Measurements from ENCODE around the gene REELD1.

The REELD1 gene

DNA sequence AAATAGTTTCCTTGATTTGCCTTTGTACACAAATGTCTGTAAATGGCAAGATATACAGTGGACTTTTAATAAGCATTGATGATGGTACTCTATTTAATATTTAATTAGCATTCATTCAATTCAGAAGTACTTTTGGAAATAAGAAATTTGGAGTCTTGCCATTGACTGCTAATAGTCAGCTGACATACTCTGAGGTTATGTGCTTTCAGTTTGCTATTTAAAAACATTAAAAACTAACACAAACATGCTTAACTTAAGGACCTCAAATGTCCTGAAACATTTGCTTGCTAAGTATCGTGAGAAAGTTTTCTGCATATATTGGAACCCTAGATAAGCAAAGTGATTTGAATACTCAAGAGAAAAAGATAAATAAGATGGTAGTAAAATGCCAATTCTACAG lies 64.6 kb downstream of the REELD1 start:
- ChIA-PET CTCF (no interaction called here), POLR2A (no interaction called here)
- H3K27ac ChIP-seq (ENCODE audit: extremely low read depth, low read depth, low read length) = no peak overlapping the region
- no peak overlapping the region for H3K4me3 ChIP-seq (ENCODE audit: low read depth, low read length)
- TF ChIP-seq GLIS2 (tag by site-specific recombination; IDR thresholded peaks at IDR 0.05) (no peak), ZNF521 (tag by site-specific recombination; IDR thresholded peaks at IDR 0.05) (no peak), ZFHX2 (tag by site-specific recombination; conservative IDR thresholded peaks at IDR 0.05) (no peak), ZNF510 (tag by site-specific recombination; IDR thresholded peaks at IDR 0.05; ENCODE audit: insufficient replicate concordance) (no peak), ZNF558 (tag by site-specific recombination; IDR thresholded peaks at IDR 0.05) (no peak), ZNF391 (tag by site-specific recombination; IDR thresholded peaks at IDR 0.05; ENCODE audit: borderline replicate concordance, low read depth) (no peak), ZNF214 (tag by site-specific recombination; IDR thresholded peaks at IDR 0.05; ENCODE audit: borderline replicate concordance) (no peak)
- TF ChIP-seq, protein P1, sequence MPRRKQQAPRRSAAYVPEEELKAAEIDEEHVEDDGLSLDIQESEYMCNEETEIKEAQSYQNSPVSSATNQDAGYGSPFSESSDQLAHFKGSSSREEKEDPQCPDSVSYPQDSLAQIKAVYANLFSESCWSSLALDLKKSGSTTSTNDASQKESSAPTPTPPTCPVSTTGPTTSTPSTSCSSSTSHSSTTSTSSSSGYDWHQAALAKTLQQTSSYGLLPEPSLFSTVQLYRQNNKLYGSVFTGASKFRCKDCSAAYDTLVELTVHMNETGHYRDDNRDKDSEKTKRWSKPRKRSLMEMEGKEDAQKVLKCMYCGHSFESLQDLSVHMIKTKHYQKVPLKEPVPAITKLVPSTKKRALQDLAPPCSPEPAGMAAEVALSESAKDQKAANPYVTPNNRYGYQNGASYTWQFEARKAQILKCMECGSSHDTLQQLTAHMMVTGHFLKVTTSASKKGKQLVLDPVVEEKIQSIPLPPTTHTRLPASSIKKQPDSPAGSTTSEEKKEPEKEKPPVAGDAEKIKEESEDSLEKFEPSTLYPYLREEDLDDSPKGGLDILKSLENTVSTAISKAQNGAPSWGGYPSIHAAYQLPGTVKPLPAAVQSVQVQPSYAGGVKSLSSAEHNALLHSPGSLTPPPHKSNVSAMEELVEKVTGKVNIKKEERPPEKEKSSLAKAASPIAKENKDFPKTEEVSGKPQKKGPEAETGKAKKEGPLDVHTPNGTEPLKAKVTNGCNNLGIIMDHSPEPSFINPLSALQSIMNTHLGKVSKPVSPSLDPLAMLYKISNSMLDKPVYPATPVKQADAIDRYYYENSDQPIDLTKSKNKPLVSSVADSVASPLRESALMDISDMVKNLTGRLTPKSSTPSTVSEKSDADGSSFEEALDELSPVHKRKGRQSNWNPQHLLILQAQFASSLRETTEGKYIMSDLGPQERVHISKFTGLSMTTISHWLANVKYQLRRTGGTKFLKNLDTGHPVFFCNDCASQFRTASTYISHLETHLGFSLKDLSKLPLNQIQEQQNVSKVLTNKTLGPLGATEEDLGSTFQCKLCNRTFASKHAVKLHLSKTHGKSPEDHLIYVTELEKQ (tag by site-specific recombination; IDR thresholded peaks at IDR 0.05; ENCODE audit: borderline replicate concordance) = no peak
- TF ChIP-seq, protein P2, sequence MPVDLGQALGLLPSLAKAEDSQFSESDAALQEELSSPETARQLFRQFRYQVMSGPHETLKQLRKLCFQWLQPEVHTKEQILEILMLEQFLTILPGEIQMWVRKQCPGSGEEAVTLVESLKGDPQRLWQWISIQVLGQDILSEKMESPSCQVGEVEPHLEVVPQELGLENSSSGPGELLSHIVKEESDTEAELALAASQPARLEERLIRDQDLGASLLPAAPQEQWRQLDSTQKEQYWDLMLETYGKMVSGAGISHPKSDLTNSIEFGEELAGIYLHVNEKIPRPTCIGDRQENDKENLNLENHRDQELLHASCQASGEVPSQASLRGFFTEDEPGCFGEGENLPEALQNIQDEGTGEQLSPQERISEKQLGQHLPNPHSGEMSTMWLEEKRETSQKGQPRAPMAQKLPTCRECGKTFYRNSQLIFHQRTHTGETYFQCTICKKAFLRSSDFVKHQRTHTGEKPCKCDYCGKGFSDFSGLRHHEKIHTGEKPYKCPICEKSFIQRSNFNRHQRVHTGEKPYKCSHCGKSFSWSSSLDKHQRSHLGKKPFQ (tag by site-specific recombination; IDR thresholded peaks at IDR 0.05) = no peak
- no peaks in the 10 kb centered on the region for H3K9me3 ChIP-seq (ENCODE audit: control insufficient read depth, insufficient read depth, low read depth, low read length)
- H3K36me3 ChIP-seq (ENCODE audit: control insufficient read depth in 2 of 2, insufficient read depth in 1 of 2, low read length in 2 of 2) = no peaks in the 10 kb centered on the region
- no peaks in the 10 kb centered on the region for H3K4me1 ChIP-seq (ENCODE audit: control insufficient read depth, insufficient read depth, low read length)
